GM12878 (cell line): Measurements from ENCODE around the gene ROBO1. TPM values are rescaled to one million over a fixed set of nuclear protein-coding genes. Genes with fewer than 3 reads are reported as not detected.

Experiments used
- ATF3 ChIP-seq: IDR thresholded peaks from 2 replicates; pipeline ENCODE4 v1.6.1; 2011; ENCODE audit warnings: low read depth, mild to moderate bottlenecking, low read length, moderate library complexity, borderline replicate concordance; ENCODE audit errors: extremely low read depth
- E4F1 ChIP-seq: fragments of 450-650 bp; IDR thresholded peaks from 2 replicates; pipeline ENCODE4 v1.6.1; 2018; ENCODE audit warnings: borderline replicate concordance, mild to moderate bottlenecking; ENCODE audit not compliant: partially characterized antibody
- ESRRA ChIP-seq: IDR thresholded peaks from 2 replicates; pipeline ENCODE4 v1.6.1; 2012; ENCODE audit warnings: mild to moderate bottlenecking, low read length, improper control_type of control experiment
- FOS ChIP-seq: IDR thresholded peaks from 3 replicates; pipeline ENCODE4 v1.6.1; 2011; ENCODE audit warnings: borderline replicate concordance; ENCODE audit not compliant: insufficient read length; ENCODE audit errors: extremely low read depth
- IRF3 ChIP-seq: fragments of 450-650 bp; IDR thresholded peaks from 2 replicates; pipeline ENCODE4 v1.6.1; 2014; ENCODE audit warnings: mild to moderate bottlenecking
- KDM1A ChIP-seq: fragments of 200-600 bp; sonication (generic); IDR thresholded peaks from 2 replicates; pipeline ENCODE4 v1.6.1; 2016; ENCODE audit warnings: borderline replicate concordance
- NFXL1 ChIP-seq: fragments of 450-650 bp; IDR thresholded peaks from 2 replicates; pipeline ENCODE4 v1.6.1; 2017; ENCODE audit warnings: antibody characterized with exemption, mild to moderate bottlenecking, borderline replicate concordance
- POLR2A ChIP-seq: IDR thresholded peaks from 2 replicates; pipeline ENCODE4 v1.6.1; 2011; ENCODE audit warnings: low read depth, mild to moderate bottlenecking, low read length
- SIN3A ChIP-seq: IDR thresholded peaks from 2 replicates; pipeline ENCODE4 v1.6.1; 2012; ENCODE audit warnings: low read depth, low read length, improper control_type of control experiment
- SIX5 ChIP-seq: IDR thresholded peaks from 2 replicates; pipeline ENCODE4 v1.6.1; 2011; ENCODE audit warnings: mild to moderate bottlenecking, low read depth, low read length, moderate library complexity; ENCODE audit not compliant: severe bottlenecking
- SKIL ChIP-seq: fragments of 450-650 bp; IDR thresholded peaks from 2 replicates; pipeline ENCODE4 v1.6.1; 2017; ENCODE audit warnings: mild to moderate bottlenecking, low read depth, inconsistent platforms; ENCODE audit not compliant: poor library complexity, severe bottlenecking
- SMARCA5 ChIP-seq: fragments of 450-650 bp; IDR thresholded peaks from 2 replicates; pipeline ENCODE4 v1.6.1; 2017; ENCODE audit warnings: mild to moderate bottlenecking
- SRF ChIP-seq, 2 experiments: IDR thresholded peaks; 2 replicates each; pipeline ENCODE4 v1.6.1; 2011; ENCODE audit warnings: low read depth in 2 of 2, low read length in 2 of 2, mild to moderate bottlenecking in 1 of 2, moderate library complexity in 1 of 2
- SUZ12 ChIP-seq: fragments of 200-600 bp; sonication (generic); IDR thresholded peaks from one replicate; pipeline ENCODE4 v1.6.1; 2018; ENCODE audit warnings: antibody characterized with exemption, mild to moderate bottlenecking; ENCODE audit not compliant: unreplicated experiment
- TARDBP ChIP-seq: IDR thresholded peaks from 2 replicates; pipeline ENCODE4 v1.6.1; 2016; ENCODE audit warnings: borderline replicate concordance
- TCF12 ChIP-seq: IDR thresholded peaks from 2 replicates; pipeline ENCODE4 v1.6.1; 2011; ENCODE audit warnings: low read depth, mild to moderate bottlenecking, low read length
- ZNF217 ChIP-seq: fragments of 450-650 bp; IDR thresholded peaks from 2 replicates; pipeline ENCODE4 v1.6.1; 2017; ENCODE audit warnings: antibody characterized with exemption, mild to moderate bottlenecking
- polyA plus RNA-seq, 11 experiments: library from polyadenylated mRNA; depleted of rRNA in 4 of 11; unstranded in 6 of 11; stranded (reverse) in 5 of 11; fragments of >200 nt; fragmentation: Nextera tagmentation in 4 of 11; fragmentation: Illumina TruSeq in 1 of 11; extraction: Ambion mirVana in 4 of 11; extraction: Trizol in 1 of 11; gene quantifications; 1 replicate in 1 of 11; 2 replicates in 10 of 11; pipeline versions ENCODE4 v1.2.1 to v1.2.3, GENCODE V29; 2011 to 2016; ENCODE audit warnings: inconsistent platforms in 2 of 11, missing spikeins in 2 of 11, low read depth in 1 of 11
- total RNA-seq, 4 experiments: library from RNA; depleted of rRNA in 3 of 4; stranded (reverse); fragments of >200 nt in 3 of 4; fragmentation: Illumina TruSeq in 1 of 4; extraction: Trizol in 1 of 4; gene quantifications; 2 replicates each; pipeline versions ENCODE4 v1.2.1 to v1.2.3, GENCODE V29; 2013 to 2021
- TF ChIP-seq, protein P1 (sequence below): fragments of 450-650 bp; IDR thresholded peaks from 2 replicates; pipeline ENCODE4 v1.6.1; 2016; ENCODE audit warnings: mild to moderate bottlenecking, moderate library complexity, borderline replicate concordance
- TF ChIP-seq, protein P2 (sequence below): IDR thresholded peaks from 2 replicates; pipeline ENCODE4 v1.6.1; 2012; ENCODE audit warnings: low read length, inconsistent platforms

Gene ROBO1
- total and polyA plus RNA-seq, 10 of the 15 experiments (the other 5 are each of a cell fraction or from before 2014, with no cell fraction given): 0.29 to 46.5 (median 1.2) TPM

GRCh38 chr3:78873641-78874040 lies 894.2 kb downstream of the ROBO1 start (continued):
- TF ChIP-seq SKIL: no peak
- TF ChIP-seq, protein P1, sequence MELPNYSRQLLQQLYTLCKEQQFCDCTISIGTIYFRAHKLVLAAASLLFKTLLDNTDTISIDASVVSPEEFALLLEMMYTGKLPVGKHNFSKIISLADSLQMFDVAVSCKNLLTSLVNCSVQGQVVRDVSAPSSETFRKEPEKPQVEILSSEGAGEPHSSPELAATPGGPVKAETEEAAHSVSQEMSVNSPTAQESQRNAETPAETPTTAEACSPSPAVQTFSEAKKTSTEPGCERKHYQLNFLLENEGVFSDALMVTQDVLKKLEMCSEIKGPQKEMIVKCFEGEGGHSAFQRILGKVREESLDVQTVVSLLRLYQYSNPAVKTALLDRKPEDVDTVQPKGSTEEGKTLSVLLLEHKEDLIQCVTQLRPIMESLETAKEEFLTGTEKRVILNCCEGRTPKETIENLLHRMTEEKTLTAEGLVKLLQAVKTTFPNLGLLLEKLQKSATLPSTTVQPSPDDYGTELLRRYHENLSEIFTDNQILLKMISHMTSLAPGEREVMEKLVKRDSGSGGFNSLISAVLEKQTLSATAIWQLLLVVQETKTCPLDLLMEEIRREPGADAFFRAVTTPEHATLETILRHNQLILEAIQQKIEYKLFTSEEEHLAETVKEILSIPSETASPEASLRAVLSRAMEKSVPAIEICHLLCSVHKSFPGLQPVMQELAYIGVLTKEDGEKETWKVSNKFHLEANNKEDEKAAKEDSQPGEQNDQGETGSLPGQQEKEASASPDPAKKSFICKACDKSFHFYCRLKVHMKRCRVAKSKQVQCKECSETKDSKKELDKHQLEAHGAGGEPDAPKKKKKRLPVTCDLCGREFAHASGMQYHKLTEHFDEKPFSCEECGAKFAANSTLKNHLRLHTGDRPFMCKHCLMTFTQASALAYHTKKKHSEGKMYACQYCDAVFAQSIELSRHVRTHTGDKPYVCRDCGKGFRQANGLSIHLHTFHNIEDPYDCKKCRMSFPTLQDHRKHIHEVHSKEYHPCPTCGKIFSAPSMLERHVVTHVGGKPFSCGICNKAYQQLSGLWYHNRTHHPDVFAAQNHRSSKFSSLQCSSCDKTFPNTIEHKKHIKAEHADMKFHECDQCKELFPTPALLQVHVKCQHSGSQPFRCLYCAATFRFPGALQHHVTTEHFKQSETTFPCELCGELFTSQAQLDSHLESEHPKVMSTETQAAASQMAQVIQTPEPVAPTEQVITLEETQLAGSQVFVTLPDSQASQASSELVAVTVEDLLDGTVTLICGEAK: 0 out of 2 replicates have a peak, but pooled peaks have one; percentile 13
- no peak for TF ChIP-seq KDM1A
- TF ChIP-seq ATF3: no peak
- peak; percentile 36; the same call in 1 of the 2 replicates for TF ChIP-seq ZNF217
- no peak for TF ChIP-seq TCF12
- TF ChIP-seq SUZ12: no peak
- TF ChIP-seq E4F1: no peak
- no peak for TF ChIP-seq SMARCA5
- TF ChIP-seq NFXL1: no peak
- no peak for TF ChIP-seq SIX5
- no peak for TF ChIP-seq POLR2A
- TF ChIP-seq ESRRA: no peak
- no peak for TF ChIP-seq FOS
- no peak for TF ChIP-seq TARDBP
- TF ChIP-seq SIN3A: no peak
- no peak for TF ChIP-seq IRF3
- TF ChIP-seq, protein P2, sequence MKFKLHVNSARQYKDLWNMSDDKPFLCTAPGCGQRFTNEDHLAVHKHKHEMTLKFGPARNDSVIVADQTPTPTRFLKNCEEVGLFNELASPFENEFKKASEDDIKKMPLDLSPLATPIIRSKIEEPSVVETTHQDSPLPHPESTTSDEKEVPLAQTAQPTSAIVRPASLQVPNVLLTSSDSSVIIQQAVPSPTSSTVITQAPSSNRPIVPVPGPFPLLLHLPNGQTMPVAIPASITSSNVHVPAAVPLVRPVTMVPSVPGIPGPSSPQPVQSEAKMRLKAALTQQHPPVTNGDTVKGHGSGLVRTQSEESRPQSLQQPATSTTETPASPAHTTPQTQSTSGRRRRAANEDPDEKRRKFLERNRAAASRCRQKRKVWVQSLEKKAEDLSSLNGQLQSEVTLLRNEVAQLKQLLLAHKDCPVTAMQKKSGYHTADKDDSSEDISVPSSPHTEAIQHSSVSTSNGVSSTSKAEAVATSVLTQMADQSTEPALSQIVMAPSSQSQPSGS: no peak
- no peak for TF ChIP-seq SRF (IDR thresholded peaks at IDR 0.05; ENCODE audit: low read depth in 2 of 2, low read length in 2 of 2)
